ENCODE data around the gene SYT17.

The SYT17 gene

GRCh38 chr16:19225651-19226050 is 57.6 kb downstream of the SYT17 start:
- H4K91ac ChIP-seq (ENCODE audit: low read depth, low read length), result no peak overlapping the region
- no peaks in the 10 kb centered on the region for H3K79me2 ChIP-seq (ENCODE audit: control insufficient read depth, insufficient read depth, low read length, poor library complexity)
- H2AK5ac ChIP-seq (ENCODE audit: low read length), result no peak overlapping the region
- no peak overlapping the region for H3K23ac ChIP-seq (ENCODE audit: low read length)
- H4K8ac ChIP-seq (ENCODE audit: low read depth, low read length), result no peak overlapping the region
- no peak overlapping the region for H2BK12ac ChIP-seq (ENCODE audit: low read length)
- peaks cover 0 to 3% of the 10 kb centered on the region in 2 experiments for H3K4me1 ChIP-seq (ENCODE audit: control insufficient read depth in 1 of 2, insufficient read depth in 2 of 2, low read length in 2 of 2)
- H3K14ac ChIP-seq (ENCODE audit: low read length), result no peak overlapping the region
- DNase-seq, result no peak
- H3K27me3 ChIP-seq (ENCODE audit: insufficient read depth, low read length), result no peaks in the 10 kb centered on the region
- no peaks in the 10 kb centered on the region for H3K9me3 ChIP-seq (ENCODE audit: insufficient read depth, low read depth, low read length)
- no peaks in the 10 kb centered on the region for H3K79me1 ChIP-seq (ENCODE audit: low read length)
- H2AFZ ChIP-seq (ENCODE audit: insufficient read depth, low read length, poor library complexity), result no peak overlapping the region
- no peak overlapping the region for H2BK5ac ChIP-seq (ENCODE audit: low read depth, low read length, poor library complexity)
- H3K4me2 ChIP-seq (ENCODE audit: low read length), result no peak overlapping the region
- no peak overlapping the region for H3K27ac ChIP-seq (ENCODE audit: low read depth, low read length)
- no peak overlapping the region for H2BK120ac ChIP-seq (ENCODE audit: insufficient read depth, low read length, poor library complexity)
- no peak overlapping the region for H3K9ac ChIP-seq (ENCODE audit: low read length)
- H3K18ac ChIP-seq (ENCODE audit: low read length), result no peak overlapping the region
- no peak overlapping the region for H3K4ac ChIP-seq (ENCODE audit: low read depth, low read length)
- H3K4me3 ChIP-seq (ENCODE audit: low read depth, low read length), result no peak overlapping the region
- no peaks in the 10 kb centered on the region for H3K36me3 ChIP-seq (ENCODE audit: control insufficient read depth in 1 of 2, insufficient read depth in 2 of 2, low read length in 2 of 2)
- H4K12ac ChIP-seq (ENCODE audit: low read depth, low read length), result no peak overlapping the region

GRCh38 chr16:19227643-19228042 is 59.6 kb downstream of the SYT17 start:
- H3K14ac ChIP-seq (ENCODE audit: low read length), result no peak overlapping the region
- no peak overlapping the region for H2AK5ac ChIP-seq (ENCODE audit: low read length)
- H3K27ac ChIP-seq (ENCODE audit: low read depth, low read length), result no peak overlapping the region
- H3K79me2 ChIP-seq (ENCODE audit: control insufficient read depth, insufficient read depth, low read length, poor library complexity), result no peaks in the 10 kb centered on the region
- WGBS (ENCODE audit: extremely low coverage, insufficient coverage, insufficient read length), result no CpG with 5 or more reads among the region's 2 CpGs
- no peak overlapping the region for H2BK120ac ChIP-seq (ENCODE audit: insufficient read depth, low read length, poor library complexity)
- no peak overlapping the region for H3K4me3 ChIP-seq (ENCODE audit: low read depth, low read length)
- no peaks in the 10 kb centered on the region for H3K79me1 ChIP-seq (ENCODE audit: low read length)
- DNase-seq, result no peak
- H3K9ac ChIP-seq (ENCODE audit: low read length), result no peak overlapping the region
- no peaks in the 10 kb centered on the region for H3K4me1 ChIP-seq (ENCODE audit: control insufficient read depth in 1 of 2, insufficient read depth in 2 of 2, low read length in 2 of 2)
- H3K18ac ChIP-seq (ENCODE audit: low read length), result no peak overlapping the region
- H4K12ac ChIP-seq (ENCODE audit: low read depth, low read length), result no peak overlapping the region
- no peak overlapping the region for H3K4me2 ChIP-seq (ENCODE audit: low read length)
- H3K4ac ChIP-seq (ENCODE audit: low read depth, low read length), result no peak overlapping the region
- no peak overlapping the region for H2BK5ac ChIP-seq (ENCODE audit: low read depth, low read length, poor library complexity)
- H3K36me3 ChIP-seq (ENCODE audit: control insufficient read depth in 1 of 2, insufficient read depth in 2 of 2, low read length in 2 of 2), result no peaks in the 10 kb centered on the region
- no peak overlapping the region for H3K23ac ChIP-seq (ENCODE audit: low read length)
- H3K27me3 ChIP-seq (ENCODE audit: insufficient read depth, low read length), result no peaks in the 10 kb centered on the region
- H4K91ac ChIP-seq (ENCODE audit: low read depth, low read length), result no peak overlapping the region
- no peak overlapping the region for H2AFZ ChIP-seq (ENCODE audit: insufficient read depth, low read length, poor library complexity)
- no peak overlapping the region for H2BK12ac ChIP-seq (ENCODE audit: low read length)
- H3K9me3 ChIP-seq (ENCODE audit: insufficient read depth, low read depth, low read length), result no peaks in the 10 kb centered on the region
- no peak overlapping the region for H4K8ac ChIP-seq (ENCODE audit: low read depth, low read length)

- H2AFZ ChIP-seq (ENCODE audit: insufficient read depth, low read length, poor library complexity), result no peak overlapping the region
- WGBS (ENCODE audit: extremely low coverage, insufficient coverage, insufficient read length), result no CpG with 5 or more reads among the region's 4 CpGs
- H3K4ac ChIP-seq (ENCODE audit: low read depth, low read length), result no peak overlapping the region
- no peaks in the 10 kb centered on the region for H3K36me3 ChIP-seq (ENCODE audit: control insufficient read depth in 1 of 2, insufficient read depth in 2 of 2, low read length in 2 of 2)
- no peaks in the 10 kb centered on the region for H3K9me3 ChIP-seq (ENCODE audit: insufficient read depth, low read depth, low read length)
- no peak overlapping the region for H3K27ac ChIP-seq (ENCODE audit: low read depth, low read length)
- no peak overlapping the region for H2BK5ac ChIP-seq (ENCODE audit: low read depth, low read length, poor library complexity)
- no peak overlapping the region for H3K9ac ChIP-seq (ENCODE audit: low read length)
- no peak for DNase-seq
- no peaks in the 10 kb centered on the region for H3K79me1 ChIP-seq (ENCODE audit: low read length)
- no peaks in the 10 kb centered on the region for H3K27me3 ChIP-seq (ENCODE audit: insufficient read depth, low read length)
- no peak overlapping the region for H3K4me3 ChIP-seq (ENCODE audit: low read depth, low read length)
- no peak overlapping the region for H4K8ac ChIP-seq (ENCODE audit: low read depth, low read length)
- no peak overlapping the region for H2BK12ac ChIP-seq (ENCODE audit: low read length)
- no peak overlapping the region for H2BK120ac ChIP-seq (ENCODE audit: insufficient read depth, low read length, poor library complexity)
- no peaks in the 10 kb centered on the region for H3K79me2 ChIP-seq (ENCODE audit: control insufficient read depth, insufficient read depth, low read length, poor library complexity)
- H3K14ac ChIP-seq (ENCODE audit: low read length), result no peak overlapping the region
- H2AK5ac ChIP-seq (ENCODE audit: low read length), result no peak overlapping the region
- no peak overlapping the region for H4K12ac ChIP-seq (ENCODE audit: low read depth, low read length)
- no peak overlapping the region for H3K23ac ChIP-seq (ENCODE audit: low read length)
- no peak overlapping the region for H3K18ac ChIP-seq (ENCODE audit: low read length)
- H3K4me2 ChIP-seq (ENCODE audit: low read length), result no peak overlapping the region
- H4K91ac ChIP-seq (ENCODE audit: low read depth, low read length), result no peak overlapping the region
- H3K4me1 ChIP-seq (ENCODE audit: control insufficient read depth in 1 of 2, insufficient read depth in 2 of 2, low read length in 2 of 2), result no peaks in the 10 kb centered on the region
Observed at GRCh38 chr16:19228052-19228451, 60.0 kb downstream of the SYT17 start.

GRCh38 chr16:19228575-19228974 is 60.5 kb downstream of the SYT17 start:
- no peaks in the 10 kb centered on the region for H3K4me1 ChIP-seq (ENCODE audit: control insufficient read depth in 1 of 2, insufficient read depth in 2 of 2, low read length in 2 of 2)
- WGBS (ENCODE audit: extremely low coverage, insufficient coverage, insufficient read length), result no CpG with 5 or more reads among the region's 3 CpGs
- no peak overlapping the region for H3K4me2 ChIP-seq (ENCODE audit: low read length)

More at GRCh38 chr16:19228575-19228974, 60.5 kb downstream of the SYT17 start:
- H4K91ac ChIP-seq (ENCODE audit: low read depth, low read length), result no peak overlapping the region
- H2BK120ac ChIP-seq (ENCODE audit: insufficient read depth, low read length, poor library complexity), result no peak overlapping the region
- H3K4me3 ChIP-seq (ENCODE audit: low read depth, low read length), result no peak overlapping the region
- H4K12ac ChIP-seq (ENCODE audit: low read depth, low read length), result no peak overlapping the region
- no peak overlapping the region for H2AFZ ChIP-seq (ENCODE audit: insufficient read depth, low read length, poor library complexity)
- no peak overlapping the region for H3K27ac ChIP-seq (ENCODE audit: low read depth, low read length)
- H3K14ac ChIP-seq (ENCODE audit: low read length), result no peak overlapping the region
- H3K4ac ChIP-seq (ENCODE audit: low read depth, low read length), result no peak overlapping the region
- no peaks in the 10 kb centered on the region for H3K79me2 ChIP-seq (ENCODE audit: control insufficient read depth, insufficient read depth, low read length, poor library complexity)
- H3K18ac ChIP-seq (ENCODE audit: low read length), result no peak overlapping the region
- H3K79me1 ChIP-seq (ENCODE audit: low read length), result no peaks in the 10 kb centered on the region
- H2BK5ac ChIP-seq (ENCODE audit: low read depth, low read length, poor library complexity), result no peak overlapping the region
- no peaks in the 10 kb centered on the region for H3K36me3 ChIP-seq (ENCODE audit: control insufficient read depth in 1 of 2, insufficient read depth in 2 of 2, low read length in 2 of 2)
- H2AK5ac ChIP-seq (ENCODE audit: low read length), result no peak overlapping the region
- no peaks in the 10 kb centered on the region for H3K9me3 ChIP-seq (ENCODE audit: insufficient read depth, low read depth, low read length)
- no peak overlapping the region for H4K8ac ChIP-seq (ENCODE audit: low read depth, low read length)
- H2BK12ac ChIP-seq (ENCODE audit: low read length), result no peak overlapping the region
- no peak overlapping the region for H3K23ac ChIP-seq (ENCODE audit: low read length)
- no peaks in the 10 kb centered on the region for H3K27me3 ChIP-seq (ENCODE audit: insufficient read depth, low read length)
- no peak for DNase-seq
- H3K9ac ChIP-seq (ENCODE audit: low read length), result no peak overlapping the region

All from trophoblast cell (in vitro differentiated cells and primary cell).